WTC11 (cell line): ENCODE data around the gene ADCY2. TPM values are rescaled to one million over a fixed set of nuclear protein-coding genes. Genes with fewer than 3 reads are reported as not detected.

Experiments used
- ATAC-seq: fragments of 200-7000 bp; cut with Tn5 transposase; 2 replicates; pipeline ENCODE4 v1.10.0; 2021; ENCODE audit warnings: mild to moderate bottlenecking, moderate library complexity
- CTCF ChIA-PET: fragments of 300-600 bp; sonication (Branson Sonifier 250); formaldehyde crosslinking; loops from one replicate; lab custom pipeline; 2021; ENCODE audit warnings: antibody characterized with exemption; lab: Charles Lee
- POLR2A ChIA-PET: fragments of 350-600 bp; sonication (Branson Sonifier 250); formaldehyde crosslinking; loops from one replicate; lab custom pipeline; 2021; ENCODE audit warnings: antibody characterized with exemption; lab: Charles Lee
- DNase-seq: peaks from one replicate; pipeline ENCODE4 v3.0.0; 2021; ENCODE audit warnings: low spot score
- H3K27ac Mint-ChIP-seq: 2 replicates; pipeline ENCODE4 v1.8.0; 2021; ENCODE audit warnings: mixed read lengths
- H3K27me3 Mint-ChIP-seq: 2 replicates; pipeline ENCODE4 v1.8.0; 2021; ENCODE audit warnings: low read depth, mild to moderate bottlenecking, moderate library complexity, mixed read lengths
- H3K36me3 Mint-ChIP-seq: 2 replicates; pipeline ENCODE4 v1.8.0; 2021; ENCODE audit warnings: mixed read lengths
- H3K4me1 Mint-ChIP-seq: 2 replicates; pipeline ENCODE4 v1.8.0; 2022; ENCODE audit warnings: mixed read lengths
- H3K4me3 Mint-ChIP-seq: 2 replicates; pipeline ENCODE4 v1.8.0; 2021; ENCODE audit warnings: mild to moderate bottlenecking, moderate library complexity, mixed read lengths
- H3K9me3 Mint-ChIP-seq: 2 replicates; pipeline ENCODE4 v1.8.0; 2021; ENCODE audit warnings: mixed read lengths
- AR ChIP-seq: fragments of 250-450 bp; sonication (Bioruptor Pico); IDR thresholded peaks from 2 replicates; pipeline ENCODE4 v1.9.0; 2021; ENCODE audit warnings: mild to moderate bottlenecking
- CREB1 ChIP-seq: sonication (generic); formaldehyde crosslinking; IDR thresholded peaks from 2 replicates; pipeline ENCODE4 v1.8.0; 2023; ENCODE audit warnings: mild to moderate bottlenecking, missing genetic modification reagents
- CREM ChIP-seq: sonication (generic); formaldehyde crosslinking; IDR thresholded peaks from 2 replicates; pipeline ENCODE4 v1.8.1; 2022; ENCODE audit warnings: mild to moderate bottlenecking, missing genetic modification reagents, moderate library complexity
- ERG ChIP-seq: fragments of 250-450 bp; sonication (Bioruptor Pico); IDR thresholded peaks from 2 replicates; pipeline ENCODE4 v1.8.0; 2021; ENCODE audit warnings: mild to moderate bottlenecking
- ETV6 ChIP-seq: sonication (generic); formaldehyde crosslinking; IDR thresholded peaks from 2 replicates; pipeline ENCODE4 v1.8.1; 2022; ENCODE audit warnings: mild to moderate bottlenecking, missing genetic modification reagents
- GABPB1 ChIP-seq: sonication (generic); formaldehyde crosslinking; IDR thresholded peaks from 2 replicates; pipeline ENCODE4 v1.8.1; 2023; ENCODE audit warnings: mild to moderate bottlenecking, missing genetic modification reagents
- KAT7 ChIP-seq: sonication (generic); formaldehyde crosslinking; IDR thresholded peaks from 2 replicates; pipeline ENCODE4 v1.8.1; 2023; ENCODE audit warnings: missing genetic modification reagents, mild to moderate bottlenecking, borderline replicate concordance
- MAX ChIP-seq: sonication (generic); formaldehyde crosslinking; IDR thresholded peaks from 2 replicates; pipeline ENCODE4 v1.8.0; 2022; ENCODE audit warnings: mild to moderate bottlenecking, missing genetic modification reagents
- NFE2L1 ChIP-seq: sonication (generic); formaldehyde crosslinking; IDR thresholded peaks from 2 replicates; pipeline ENCODE4 v1.8.1; 2023; ENCODE audit warnings: missing genetic modification reagents
- NFYB ChIP-seq: sonication (generic); formaldehyde crosslinking; conservative IDR thresholded peaks from 2 replicates; pipeline ENCODE4 v1.8.0; 2022; ENCODE audit warnings: low read depth, missing genetic modification reagents
- NR2C2 ChIP-seq: sonication (generic); formaldehyde crosslinking; IDR thresholded peaks from 2 replicates; pipeline ENCODE4 v1.8.0; 2022; ENCODE audit warnings: mild to moderate bottlenecking, missing genetic modification reagents
- PREB ChIP-seq: sonication (generic); formaldehyde crosslinking; IDR thresholded peaks from 2 replicates; pipeline ENCODE4 v1.8.1; 2022; ENCODE audit warnings: mild to moderate bottlenecking, missing genetic modification reagents, moderate library complexity, borderline replicate concordance
- TP53 ChIP-seq: sonication (generic); formaldehyde crosslinking; IDR thresholded peaks from 2 replicates; pipeline ENCODE4 v1.8.1; 2023; ENCODE audit warnings: mild to moderate bottlenecking, missing genetic modification reagents
- ZNF138 ChIP-seq: sonication (generic); formaldehyde crosslinking; conservative IDR thresholded peaks from 2 replicates; pipeline ENCODE4 v1.8.1; 2022; ENCODE audit warnings: mild to moderate bottlenecking, moderate library complexity, missing genetic modification reagents
- ZNF263 ChIP-seq: sonication (generic); formaldehyde crosslinking; IDR thresholded peaks from 2 replicates; pipeline ENCODE4 v1.8.1; 2022; ENCODE audit warnings: low read depth, mild to moderate bottlenecking, moderate library complexity, missing genetic modification reagents
- ZNF317 ChIP-seq: sonication (generic); formaldehyde crosslinking; IDR thresholded peaks from 2 replicates; pipeline ENCODE4 v1.8.1; 2023; ENCODE audit warnings: low read depth, mild to moderate bottlenecking, moderate library complexity, missing genetic modification reagents, borderline replicate concordance
- ZNF416 ChIP-seq: fragments of 250-450 bp; sonication (Bioruptor Pico); IDR thresholded peaks from 2 replicates; pipeline ENCODE4 v1.9.0; 2021; ENCODE audit warnings: mild to moderate bottlenecking, inconsistent platforms
- ZNF512 ChIP-seq: sonication (generic); formaldehyde crosslinking; IDR thresholded peaks from 2 replicates; pipeline ENCODE4 v1.8.1; 2022; ENCODE audit warnings: missing genetic modification reagents, borderline replicate concordance
- ZNF671 ChIP-seq: fragments of 250-450 bp; sonication (Bioruptor Pico); IDR thresholded peaks from 2 replicates; pipeline ENCODE4 v1.8.0; 2021; ENCODE audit warnings: mild to moderate bottlenecking
- total RNA-seq: library from RNA; stranded (reverse); gene quantifications from 3 replicates; pipeline ENCODE4 v1.2.3, GENCODE V29; 2021
- TF ChIP-seq, protein P1 (sequence below): fragments of 250-450 bp; sonication (Bioruptor Pico); IDR thresholded peaks from 2 replicates; pipeline ENCODE4 v1.9.0; 2021; ENCODE audit warnings: mild to moderate bottlenecking
- TF ChIP-seq, protein P2 (sequence below): sonication (generic); formaldehyde crosslinking; conservative IDR thresholded peaks from 2 replicates; pipeline ENCODE4 v1.8.1; 2023; ENCODE audit warnings: mild to moderate bottlenecking, low read depth, missing genetic modification reagents, moderate library complexity

ADCY2 gene
- total RNA-seq, 1 experiment from 2014 or later = 142 TPM

- ATAC-seq (no peak), DNase-seq (no peak)
- H3K9me3 Mint-ChIP-seq = no peaks in the 10 kb centered on the region
- POLR2A ChIA-PET = no interaction called here
- TF ChIP-seq, protein P1, sequence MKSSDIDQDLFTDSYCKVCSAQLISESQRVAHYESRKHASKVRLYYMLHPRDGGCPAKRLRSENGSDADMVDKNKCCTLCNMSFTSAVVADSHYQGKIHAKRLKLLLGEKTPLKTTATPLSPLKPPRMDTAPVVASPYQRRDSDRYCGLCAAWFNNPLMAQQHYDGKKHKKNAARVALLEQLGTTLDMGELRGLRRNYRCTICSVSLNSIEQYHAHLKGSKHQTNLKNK = no peak
- TF ChIP-seq, all 79 proteins: peak for 0
- H3K27me3 Mint-ChIP-seq = no peaks in the 10 kb centered on the region
- CTCF ChIA-PET = interaction anchor here (1.2 to 1.5 kb wide), 2 partner anchors 10 to 15 kb away, joined by 3 to 5 read pairs; no protein-coding TSS in a partner anchor
- H3K4me1 Mint-ChIP-seq = peaks cover 60% of the 10 kb centered on the region
- peaks cover 15% of the 10 kb centered on the region for H3K36me3 Mint-ChIP-seq
- H3K4me3 Mint-ChIP-seq = no peak overlapping the region
- H3K27ac Mint-ChIP-seq = peak overlapping the region; percentile 57
Observed at GRCh38 chr5:7503564-7503963, 107.6 kb downstream of the ADCY2 start.

GRCh38 chr5:7515284-7515914, 119.5 kb downstream of the ADCY2 start:
- H3K4me1 Mint-ChIP-seq = peaks cover 72% of the 10 kb centered on the region
- H3K4me3 Mint-ChIP-seq = 0 out of 2 replicates have a peak overlapping the region, but pooled peaks have one; percentile 16
- ChIA-PET POLR2A (interaction anchor here (0.6 kb wide), 1 partner anchor 52 kb away, joined by 3 read pairs; no protein-coding TSS in a partner anchor), CTCF (interaction anchor here (1.5 kb wide), 1 partner anchor 50 kb away, joined by 3 read pairs; no protein-coding TSS in a partner anchor)
- ATAC-seq (no peak; the same call in 1 of the 2 replicates), DNase-seq (no peak)
- H3K9me3 Mint-ChIP-seq = no peaks in the 10 kb centered on the region
- no peak for TF ChIP-seq NR2C2
- TF ChIP-seq ETV6 = no peak
- no peak for TF ChIP-seq ERG (CRISPR knock-in tag)
- TF ChIP-seq, protein P2, sequence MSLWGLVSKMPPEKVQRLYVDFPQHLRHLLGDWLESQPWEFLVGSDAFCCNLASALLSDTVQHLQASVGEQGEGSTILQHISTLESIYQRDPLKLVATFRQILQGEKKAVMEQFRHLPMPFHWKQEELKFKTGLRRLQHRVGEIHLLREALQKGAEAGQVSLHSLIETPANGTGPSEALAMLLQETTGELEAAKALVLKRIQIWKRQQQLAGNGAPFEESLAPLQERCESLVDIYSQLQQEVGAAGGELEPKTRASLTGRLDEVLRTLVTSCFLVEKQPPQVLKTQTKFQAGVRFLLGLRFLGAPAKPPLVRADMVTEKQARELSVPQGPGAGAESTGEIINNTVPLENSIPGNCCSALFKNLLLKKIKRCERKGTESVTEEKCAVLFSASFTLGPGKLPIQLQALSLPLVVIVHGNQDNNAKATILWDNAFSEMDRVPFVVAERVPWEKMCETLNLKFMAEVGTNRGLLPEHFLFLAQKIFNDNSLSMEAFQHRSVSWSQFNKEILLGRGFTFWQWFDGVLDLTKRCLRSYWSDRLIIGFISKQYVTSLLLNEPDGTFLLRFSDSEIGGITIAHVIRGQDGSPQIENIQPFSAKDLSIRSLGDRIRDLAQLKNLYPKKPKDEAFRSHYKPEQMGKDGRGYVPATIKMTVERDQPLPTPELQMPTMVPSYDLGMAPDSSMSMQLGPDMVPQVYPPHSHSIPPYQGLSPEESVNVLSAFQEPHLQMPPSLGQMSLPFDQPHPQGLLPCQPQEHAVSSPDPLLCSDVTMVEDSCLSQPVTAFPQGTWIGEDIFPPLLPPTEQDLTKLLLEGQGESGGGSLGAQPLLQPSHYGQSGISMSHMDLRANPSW (CRISPR knock-in tag) = no peak
- no peak for TF ChIP-seq ZNF317 (CRISPR knock-in tag)
- TF ChIP-seq NFE2L1 (CRISPR knock-in tag) = no peak
- TF ChIP-seq TP53 (CRISPR knock-in tag) = no peak
- no peak for TF ChIP-seq PREB (CRISPR knock-in tag)
- TF ChIP-seq ZNF512 = no peak
- TF ChIP-seq NFYB (CRISPR knock-in tag) = no peak
- TF ChIP-seq ZNF263 = no peak
- TF ChIP-seq ZNF138 (CRISPR knock-in tag) = no peak
- peak overlapping the region; percentile 47 for H3K27ac Mint-ChIP-seq
- no peaks in the 10 kb centered on the region for H3K27me3 Mint-ChIP-seq
- peaks cover 20% of the 10 kb centered on the region for H3K36me3 Mint-ChIP-seq

GRCh38 chr5:7516253-7516652, 120.3 kb downstream of the ADCY2 start:
- Mint-ChIP-seq H3K4me3 (no peak overlapping the region), H3K9me3 (no peaks in the 10 kb centered on the region), H3K27ac (peak overlapping the region; percentile 78), H3K4me1 (peaks cover 74% of the 10 kb centered on the region), H3K27me3 (no peaks in the 10 kb centered on the region), H3K36me3 (peaks cover 24% of the 10 kb centered on the region)
- POLR2A ChIA-PET = no interaction called here
- CTCF ChIA-PET = interaction anchor here (0.9 kb wide), 1 partner anchor 85 kb away, joined by 3 read pairs; no protein-coding TSS in a partner anchor
- no peak for DNase-seq
- peak; percentile 46 for ATAC-seq
- TF ChIP-seq NFE2L1 (CRISPR knock-in tag) = no peak
- TF ChIP-seq MAX = no peak
- TF ChIP-seq CREB1 = no peak
- TF ChIP-seq CREM (CRISPR knock-in tag) = no peak
- no peak for TF ChIP-seq GABPB1
- no peak for TF ChIP-seq ZNF671 (CRISPR knock-in tag)
- no peak for TF ChIP-seq AR (CRISPR knock-in tag)
- TF ChIP-seq KAT7 (CRISPR knock-in tag) = no peak
- no peak for TF ChIP-seq ZNF416 (CRISPR knock-in tag)
